K562 (cell line): ENCODE data around the gene MT1A. TPM values are rescaled to one million over a fixed set of nuclear protein-coding genes. Genes with fewer than 3 reads are reported as not detected.

Experiments
- ATAC-seq: fragments of 200-7000 bp; cut with Tn5 transposase; 3 replicates; pipeline ENCODE4 v1.9.1; 2020; ENCODE audit warnings: moderate library complexity
- BruUV-seq: library from RNA; stranded (reverse); fragments of 400-500 nt; replicated peaks from 2 replicates; lab custom pipeline; 2021; lab: Mats Ljungman, UMichigan
- CTCF ChIA-PET: fragments of 300-600 bp; formaldehyde crosslinking; extraction: SDS; loops from one replicate; lab custom pipeline; 2021; ENCODE audit warnings: low intra/inter-chr PET ratio; lab: Yijun Ruan, JAX
- POLR2A ChIA-PET: fragments of 300-600, 350-650 bp; sonication (Branson Sonifier 250); formaldehyde crosslinking; extraction: SDS; loops from one replicate; lab custom pipeline; 2021; ENCODE audit warnings: antibody characterized with exemption, inconsistent platforms; lab: Yijun Ruan, JAX
- DNase-seq, 4 experiments: peaks; one replicate each; pipeline versions ENCODE4 v3.0.0 to v3.0.0-alpha.2; 2011 to 2018; ENCODE audit warnings: low spot score in 3 of 4, mixed read lengths in 3 of 4; ENCODE audit errors: extremely low read depth in 1 of 4
- FAIRE-seq: peaks from 2 replicates; lab custom pipeline; 2011; peaks lifted over from hg19 to GRCh38; lab: Jason Lieb, UNC
- H2AFZ ChIP-seq: 2 replicates; pipeline ENCODE4 v1.6.0; 2011; ENCODE audit warnings: low read depth, low read length, control low read depth, inconsistent platforms
- H3K27ac ChIP-seq: fragments of 200-600 bp; 3 replicates; pipeline ENCODE4 v1.8.0; 2011; ENCODE audit warnings: low read depth, mild to moderate bottlenecking, control low read depth, inconsistent platforms, low read length, moderate library complexity, mixed read lengths; ENCODE audit errors: extremely low read depth
- H3K27me3 ChIP-seq, 2 experiments: fragments of 300-600 bp in 1 of 2; 2 replicates in 1 of 2; 3 replicates in 1 of 2; pipeline versions ENCODE4 v1.6.0 to v1.8.0; 2011; ENCODE audit warnings: inconsistent platforms in 2 of 2, low read length in 2 of 2, mild to moderate bottlenecking in 1 of 2, mixed read lengths in 1 of 2, moderate library complexity in 1 of 2; ENCODE audit not compliant: control insufficient read depth in 2 of 2, insufficient read depth in 2 of 2
- H3K36me3 ChIP-seq: fragments of 300-600 bp; 3 replicates; pipeline ENCODE4 v1.8.0; 2011; ENCODE audit warnings: mild to moderate bottlenecking, low read length, inconsistent platforms; ENCODE audit not compliant: control insufficient read depth, insufficient read depth
- H3K4me1 ChIP-seq, 2 experiments: fragments of 200-600 bp in 1 of 2; replicated peaks in 1 of 2; 2 replicates in 1 of 2; 3 replicates in 1 of 2; pipeline versions ENCODE4 v1.5.1 to v1.8.0; 2011; ENCODE audit warnings: inconsistent platforms in 2 of 2, low read length in 2 of 2, mild to moderate bottlenecking in 1 of 2, mixed read lengths in 1 of 2, moderate library complexity in 1 of 2; ENCODE audit not compliant: control insufficient read depth in 2 of 2, insufficient read depth in 2 of 2
- H3K4me2 ChIP-seq: 2 replicates; pipeline ENCODE4 v1.6.1; 2011; ENCODE audit warnings: low read length, control low read depth, inconsistent platforms, mixed read lengths; ENCODE audit not compliant: insufficient read depth
- H3K4me3 ChIP-seq: fragments of 200-600 bp; sonication (generic), shearing (Covaris generic); 2 replicates; pipeline ENCODE4 v1.5.1; 2016; ENCODE audit warnings: control low read depth, inconsistent platforms
- H3K79me2 ChIP-seq: fragments of 200-600 bp; 3 replicates; pipeline ENCODE4 v1.8.0; 2011; ENCODE audit warnings: low read length, inconsistent platforms; ENCODE audit not compliant: control insufficient read depth, insufficient read depth
- H3K9ac ChIP-seq, 2 experiments: 2 replicates each; pipeline versions ENCODE4 v1.6.0 to v1.6.1; 2011; ENCODE audit warnings: low read depth in 2 of 2, low read length in 2 of 2, control low read depth in 1 of 2, inconsistent platforms in 1 of 2, mild to moderate bottlenecking in 1 of 2, mixed read lengths in 1 of 2; ENCODE audit not compliant: insufficient read depth in 1 of 2
- H3K9me1 ChIP-seq: one replicate; pipeline ENCODE4 v1.6.0; 2011; ENCODE audit warnings: inconsistent platforms, mild to moderate bottlenecking, low read length, moderate library complexity; ENCODE audit not compliant: control insufficient read depth, insufficient read depth
- H3K9me3 ChIP-seq: replicated peaks from 2 replicates; pipeline ENCODE4 v1.5.1; 2011; ENCODE audit warnings: low read depth, low read length, inconsistent platforms; ENCODE audit not compliant: control insufficient read depth, insufficient read depth
- H4K20me1 ChIP-seq: replicated peaks from 2 replicates; pipeline ENCODE4 v1.6.1; 2011; ENCODE audit warnings: low read length, inconsistent platforms, mixed read lengths; ENCODE audit not compliant: control insufficient read depth, insufficient read depth
- ETV1 ChIP-seq: fragments of 450-650 bp; conservative IDR thresholded peaks from 2 replicates; pipeline ENCODE4 v1.6.1; 2016; ENCODE audit warnings: missing genetic modification characterization, control low read depth, low read depth, missing compliant biosample characterization
- GATAD2A ChIP-seq: fragments of 450-650 bp; IDR thresholded peaks from 2 replicates; pipeline ENCODE4 v1.6.1; 2017
- NFRKB ChIP-seq: fragments of 450-650 bp; IDR thresholded peaks from 2 replicates; pipeline ENCODE4 v1.6.1; 2016; ENCODE audit warnings: low read depth
- PTBP1 ChIP-seq: fragments of 200-400 bp; formaldehyde crosslinking; IDR thresholded peaks from 2 replicates; pipeline ENCODE4 v1.6.1; 2017; ENCODE audit warnings: low read depth, low read length
- USF1 ChIP-seq: sonication (generic); formaldehyde crosslinking; IDR thresholded peaks from 2 replicates; pipeline ENCODE4 v1.9.0; 2022; ENCODE audit warnings: mild to moderate bottlenecking, missing genetic modification reagents
- ZFX ChIP-seq: sonication (generic); formaldehyde crosslinking; IDR thresholded peaks from 2 replicates; pipeline ENCODE4 v1.8.0; 2022; ENCODE audit warnings: mild to moderate bottlenecking, missing genetic modification reagents, moderate library complexity
- ZNF699 ChIP-seq: fragments of 250-450 bp; sonication (Bioruptor Pico); IDR thresholded peaks from 2 replicates; pipeline ENCODE4 v1.8.0; 2021; ENCODE audit warnings: mild to moderate bottlenecking, moderate library complexity; ENCODE audit not compliant: insufficient replicate concordance
- WGBS: fragments of 100-300 bp; shearing (Covaris generic); methylation state at CpG from one replicate; pipeline ENCODE4 v1.1.6; 2016; ENCODE audit warnings: low coverage, mixed read lengths; ENCODE audit not compliant: insufficient coverage; ENCODE audit errors: missing lambda C conversion rate; 5-methylcytosine and 5-hydroxymethylcytosine counted together
- in situ Hi-C: fragments of 300-500 bp; cut with MboI; formaldehyde crosslinking; loops from 4 replicates; pipeline ENCODE4 v1.15.0; 2018; ENCODE audit warnings: inconsistent platforms, mixed read lengths
- intact Hi-C: fragments of 100-400 bp; cut with micrococcal nuclease; formaldehyde crosslinking; loops from 2 replicates; pipeline ENCODE4 v1.14.2; 2022
- polyA plus RNA-seq, 8 experiments: library from polyadenylated mRNA; depleted of rRNA in 4 of 8; stranded (reverse) in 5 of 8; unstranded in 3 of 8; fragments of >200 nt; fragmentation: Nextera tagmentation in 2 of 8; fragmentation: Illumina TruSeq in 1 of 8; extraction: Ambion mirVana in 2 of 8; extraction: Trizol in 1 of 8; gene quantifications; 2 replicates each; pipeline versions ENCODE4 v1.2.1 to v1.2.3, GENCODE V29; 2011 to 2014; ENCODE audit warnings: inconsistent platforms in 1 of 8, missing spikeins in 1 of 8
- total RNA-seq, 7 experiments: library from RNA; depleted of rRNA in 6 of 7; stranded (reverse); fragments of >200 nt in 6 of 7; fragmentation: Illumina TruSeq in 2 of 7; extraction: Trizol in 2 of 7; gene quantifications; 2 replicates each; pipeline versions ENCODE4 v1.2.1 to v1.2.3, GENCODE V29; 2011 to 2021; ENCODE audit warnings: low replicate concordance in 1 of 7
- TF ChIP-seq, protein P1 (sequence below): sonication (generic); formaldehyde crosslinking; IDR thresholded peaks from 2 replicates; pipeline ENCODE4 v1.5.0; 2020; ENCODE audit warnings: missing genetic modification reagents

Gene MT1A
- total and polyA plus RNA-seq, 9 of the 15 experiments (the other 6 are each of a cell fraction or from before 2014, with no cell fraction given) = 0.23 TPM; not detected in 8

DNA sequence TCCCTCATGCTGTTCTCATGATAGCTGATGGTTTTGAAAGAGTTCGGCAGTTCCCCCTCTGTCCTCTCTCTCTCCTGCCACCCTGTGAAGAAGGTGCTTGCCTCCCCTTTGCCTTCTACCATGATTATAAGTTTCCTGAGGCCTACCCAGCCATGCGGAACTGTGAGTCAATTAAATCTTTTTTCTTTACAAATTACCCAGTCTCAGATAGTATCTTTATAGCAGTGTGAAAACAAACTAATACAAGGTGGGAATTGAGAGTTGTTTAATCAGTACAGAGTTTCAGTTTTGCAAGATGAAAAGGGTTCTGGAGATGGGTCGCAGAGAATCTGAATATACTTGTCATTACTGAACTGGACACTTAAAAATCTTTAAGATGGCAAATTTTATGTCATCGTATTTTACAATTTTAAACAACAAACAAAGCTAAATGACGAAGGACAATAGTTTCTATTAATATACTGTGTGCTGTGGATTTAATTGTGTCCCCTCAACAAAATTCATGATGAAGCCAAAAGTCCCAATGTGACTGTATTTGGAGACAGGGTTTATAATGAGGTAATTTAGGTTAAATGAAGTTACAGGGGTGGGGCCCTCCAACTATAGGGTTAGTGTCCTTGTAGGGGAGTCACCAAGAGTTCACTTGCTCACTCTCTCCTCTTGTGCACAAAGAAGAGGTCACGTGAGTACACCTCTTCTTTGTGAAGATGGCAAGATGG, 44.7 kb upstream of the MT1A start:
- intact Hi-C loops (no loop called here), in situ Hi-C loops (no loop called here)
- ATAC-seq = no peak
- peaks cover 0 to 6% of the 10 kb centered on the region in 2 experiments; a peak in 1 of 5 replicates for H3K4me1 ChIP-seq
- H3K9ac ChIP-seq = no peak overlapping the region
- no peaks in the 10 kb centered on the region for H3K36me3 ChIP-seq
- BruUV-seq = no TSS peak
- WGBS = under 1% methylated on average over 6 of the region's 6 CpGs
- H4K20me1 ChIP-seq = no peaks in the 10 kb centered on the region; the same call in 1 of the 2 replicates
- DNase-seq = no peak
- no peaks in the 10 kb centered on the region for H3K9me1 ChIP-seq
- H3K4me2 ChIP-seq = no peak overlapping the region
- CTCF ChIA-PET = no interaction called here
- no peaks in the 10 kb centered on the region for H3K79me2 ChIP-seq
- no peak overlapping the region for H3K27ac ChIP-seq
- no peak for TF ChIP-seq GATAD2A
- no peak for TF ChIP-seq NFRKB
- TF ChIP-seq ZNF699 (CRISPR knock-in tag) = no peak
- TF ChIP-seq ETV1 = no peak
- no peak for TF ChIP-seq ZFX (CRISPR knock-in tag)
- TF ChIP-seq USF1 = no peak
- TF ChIP-seq PTBP1 = no peak
- TF ChIP-seq, protein P1, sequence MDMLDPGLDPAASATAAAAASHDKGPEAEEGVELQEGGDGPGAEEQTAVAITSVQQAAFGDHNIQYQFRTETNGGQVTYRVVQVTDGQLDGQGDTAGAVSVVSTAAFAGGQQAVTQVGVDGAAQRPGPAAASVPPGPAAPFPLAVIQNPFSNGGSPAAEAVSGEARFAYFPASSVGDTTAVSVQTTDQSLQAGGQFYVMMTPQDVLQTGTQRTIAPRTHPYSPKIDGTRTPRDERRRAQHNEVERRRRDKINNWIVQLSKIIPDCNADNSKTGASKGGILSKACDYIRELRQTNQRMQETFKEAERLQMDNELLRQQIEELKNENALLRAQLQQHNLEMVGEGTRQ (CRISPR knock-in tag) = 0 out of 2 replicates have a peak, but pooled peaks have one; percentile 11
- TF ChIP-seq, all 486 proteins: peak for 1
- Histone ChIP-seq H3K27me3 (peaks cover 7 to 34% of the 10 kb centered on the region in 2 experiments; a peak in 4 of 5 replicates), H2AFZ (no peak overlapping the region), H3K9me3 (no peaks in the 10 kb centered on the region), H3K4me3 (no peak overlapping the region)
- FAIRE-seq = no peak
- POLR2A ChIA-PET = interaction anchor here (0.6 kb wide), 2 partner anchors 15 to 294 kb away, joined by 3 read pairs; no protein-coding TSS in a partner anchor
